A172 (cell line): ENCODE measurements around the gene SYNE1. TPM values are rescaled to one million over a fixed set of nuclear protein-coding genes. Genes with fewer than 3 reads are reported as not detected.
A peak's percentile ranks its signal among the peaks of the same experiment; 100 is the strongest.
"Not testable (repeated sequence)": the region's sequence is repeated elsewhere in the genome, so short reads cannot be mapped to it uniquely, and the experiment has no call there.

ENCODE experiments used
- DNase-seq: peaks from one replicate; pipeline ENCODE4 v3.0.0-alpha.2; 2015; ENCODE audit warnings: low spot score
- total RNA-seq: library from RNA; depleted of rRNA; stranded (reverse); fragments of >200 nt; shearing (Covaris generic); gene quantifications from 2 replicates; pipeline ENCODE4 v1.2.3, GENCODE V29; 2014

SYNE1 gene
- total RNA-seq, 1 experiment from 2014 or later, result 43.9 TPM

GRCh38 chr6:152614776-152615175, 22.4 kb downstream of the SYNE1 start:
- not testable (repeated sequence) for DNase-seq

GRCh38 chr6:152609125-152609670, 28.0 kb downstream of the SYNE1 start:
- no peak for DNase-seq

GRCh38 chr6:152605941-152606340, 31.2 kb downstream of the SYNE1 start:
- DNase-seq, result no peak

- no peak for DNase-seq
Observed at GRCh38 chr6:152605342-152605741, 31.8 kb downstream of the SYNE1 start.

- no peak for DNase-seq
Observed at GRCh38 chr6:152603911-152604310, 33.3 kb downstream of the SYNE1 start.

- no peak for DNase-seq
Observed at GRCh38 chr6:152600022-152600421, 37.1 kb downstream of the SYNE1 start.

- DNase-seq, result no peak
Observed at GRCh38 chr6:152598901-152599537, 38.1 kb downstream of the SYNE1 start.

- no peak for DNase-seq
Observed at GRCh38 chr6:152598421-152598820, 38.7 kb downstream of the SYNE1 start.

GRCh38 chr6:152596726-152597125, 40.4 kb downstream of the SYNE1 start:
- no peak for DNase-seq

GRCh38 chr6:152595499-152595898, 41.7 kb downstream of the SYNE1 start:
- no peak for DNase-seq

GRCh38 chr6:152594701-152595100, 42.5 kb downstream of the SYNE1 start:
- no peak for DNase-seq

- no peak for DNase-seq
Observed at GRCh38 chr6:152588456-152588855, 48.7 kb downstream of the SYNE1 start.

GRCh38 chr6:152587473-152587872, 49.7 kb downstream of the SYNE1 start:
- DNase-seq, result no peak

GRCh38 chr6:152585236-152585635, 51.9 kb downstream of the SYNE1 start:
- DNase-seq, result no peak

GRCh38 chr6:152583888-152584287, 53.3 kb downstream of the SYNE1 start:
- DNase-seq, result no peak

GRCh38 chr6:152576525-152576924, 60.6 kb downstream of the SYNE1 start:
- DNase-seq, result no peak

GRCh38 chr6:152575621-152576150, 61.5 kb downstream of the SYNE1 start:
- no peak for DNase-seq

GRCh38 chr6:152575161-152575560, 62.0 kb downstream of the SYNE1 start:
- DNase-seq, result no peak

- DNase-seq, result no peak
Observed at GRCh38 chr6:152573762-152574161, 63.4 kb downstream of the SYNE1 start.

GRCh38 chr6:152572338-152573088, 64.6 kb downstream of the SYNE1 start:
- DNase-seq, result peak; percentile 5

- DNase-seq, result no peak
Observed at GRCh38 chr6:152571943-152572337, 65.2 kb downstream of the SYNE1 start.

GRCh38 chr6:152571089-152571488, 66.1 kb downstream of the SYNE1 start:
- DNase-seq, result no peak
